ENCODE results near the gene PSMB11. TPM values are rescaled to one million over a fixed set of nuclear protein-coding genes. Genes with fewer than 3 reads are reported as not detected.
A peak's percentile ranks its signal among the peaks of the same experiment; 100 is the strongest.

PSMB11 gene
- total and polyA plus RNA-seq, 2 donors (not counting 3 experiments of a cell fraction or from before 2014, with no cell fraction given) = not detected

- Histone ChIP-seq H2AFZ (ENCODE audit: low read depth, low read length) (no peak overlapping the region), H3K9me1 (replicated peaks; ENCODE audit: control insufficient read depth, extremely low read depth, insufficient read depth, low read length) (no peaks in the 10 kb centered on the region), H3K9ac (replicated peaks; ENCODE audit: extremely low read depth, insufficient read depth, low read length) (peak overlapping the region; percentile 18), H3K27ac (ENCODE audit: insufficient read depth, low read depth, low read length) (peak overlapping the region; percentile 35), H3K4me3 (replicated peaks in 1 of 3; ENCODE audit: insufficient read depth in 1 of 3, low read depth in 1 of 3, low read length in 3 of 3) (no peak overlapping the region), H3K9me3 (replicated peaks; ENCODE audit: control insufficient read depth, insufficient read depth, low read length) (no peaks in the 10 kb centered on the region), H3K79me2 (ENCODE audit: control insufficient read depth, insufficient read depth, low read length) (peaks cover 54% of the 10 kb centered on the region), H3K27me3 (ENCODE audit: control insufficient read depth in 2 of 2, insufficient read depth in 2 of 2, low read length in 2 of 2) (no peaks in the 10 kb centered on the region), H3K36me3 (ENCODE audit: control insufficient read depth in 2 of 2, extremely low read depth in 1 of 2, insufficient read depth in 2 of 2, low read length in 2 of 2) (peaks cover 30 to 32% of the 10 kb centered on the region in 2 experiments), H4K20me1 (replicated peaks; ENCODE audit: control insufficient read depth, extremely low read depth, insufficient read depth, low read length) (peaks cover 4% of the 10 kb centered on the region), H3K4me2 (ENCODE audit: insufficient read depth, low read length) (peak overlapping the region; percentile 23), H3K4me1 (ENCODE audit: control insufficient read depth, extremely low read depth, insufficient read depth, low read length) (peaks cover 26% of the 10 kb centered on the region)
- BruUV-seq (replicated peaks) = no TSS peak
- dilution Hi-C loops (cut with MboI; ENCODE audit: extremely low pct_ligation_motif_present, low sequenced_read_pairs) (loop anchor here (10.0 kb wide), 1 partner anchor 85 kb away; the partner anchor contains the start of gene AJUBA), intact Hi-C loops (cut with micrococcal nuclease) (loop anchor here (1.0 kb wide), 3 partner anchors 9 to 40 kb away; partner anchors contain the start of genes ACIN1 and C14orf119)
- FAIRE-seq = no peak
- CTCF ChIA-PET = interaction anchor here (0.6 to 2.0 kb wide), 53 partner anchors 8 to 519 kb away, joined by 3 to 141 read pairs (median 6); partner anchors contain the start of genes ACIN1, AJUBA, C14orf119 and CDH24
- TF ChIP-seq GATA2 (IDR thresholded peaks at IDR 0.05; ENCODE audit: insufficient read depth, insufficient read length, low read depth, low read length) (no peak), POLR2A (IDR thresholded peaks at IDR 0.05; ENCODE audit: low read depth, low read length) (no peak), MYC (IDR thresholded peaks at IDR 0.05; ENCODE audit: low read depth, low read length) (no peak), CTCF (IDR thresholded peaks at IDR 0.05; ENCODE audit: extremely low read depth in 1 of 2, insufficient read depth in 1 of 2, low read depth in 1 of 2, low read length in 2 of 2) (no peak)
- TF ChIP-seq, protein P1, sequence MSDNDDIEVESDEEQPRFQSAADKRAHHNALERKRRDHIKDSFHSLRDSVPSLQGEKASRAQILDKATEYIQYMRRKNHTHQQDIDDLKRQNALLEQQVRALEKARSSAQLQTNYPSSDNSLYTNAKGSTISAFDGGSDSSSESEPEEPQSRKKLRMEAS (IDR thresholded peaks at IDR 0.05; ENCODE audit: insufficient read depth, insufficient read length) = no peak
- POLR2A ChIA-PET = interaction anchor here (0.8 to 1.2 kb wide), 5 partner anchors 9 to 140 kb away, joined by 3 to 8 read pairs (median 5); partner anchors contain the start of genes ACIN1, AJUBA, C14orf119 and PRMT5
- no peak for DNase-seq (ENCODE audit: low read depth, low spot score)
Observed at GRCh38 chr14:23069413-23069806, 27.4 kb downstream of the PSMB11 start.
